T-helper 9 cell (primary cell): ENCODE data around the gene APOD.
"Not testable (repeated sequence)": the region's sequence is repeated elsewhere in the genome, so short reads cannot be mapped to it uniquely, and the experiment has no call there.

Experiments used
- DNase-seq: peaks from one replicate; pipeline ENCODE4 v3.0.0-alpha.2; 2020

APOD gene

DNA sequence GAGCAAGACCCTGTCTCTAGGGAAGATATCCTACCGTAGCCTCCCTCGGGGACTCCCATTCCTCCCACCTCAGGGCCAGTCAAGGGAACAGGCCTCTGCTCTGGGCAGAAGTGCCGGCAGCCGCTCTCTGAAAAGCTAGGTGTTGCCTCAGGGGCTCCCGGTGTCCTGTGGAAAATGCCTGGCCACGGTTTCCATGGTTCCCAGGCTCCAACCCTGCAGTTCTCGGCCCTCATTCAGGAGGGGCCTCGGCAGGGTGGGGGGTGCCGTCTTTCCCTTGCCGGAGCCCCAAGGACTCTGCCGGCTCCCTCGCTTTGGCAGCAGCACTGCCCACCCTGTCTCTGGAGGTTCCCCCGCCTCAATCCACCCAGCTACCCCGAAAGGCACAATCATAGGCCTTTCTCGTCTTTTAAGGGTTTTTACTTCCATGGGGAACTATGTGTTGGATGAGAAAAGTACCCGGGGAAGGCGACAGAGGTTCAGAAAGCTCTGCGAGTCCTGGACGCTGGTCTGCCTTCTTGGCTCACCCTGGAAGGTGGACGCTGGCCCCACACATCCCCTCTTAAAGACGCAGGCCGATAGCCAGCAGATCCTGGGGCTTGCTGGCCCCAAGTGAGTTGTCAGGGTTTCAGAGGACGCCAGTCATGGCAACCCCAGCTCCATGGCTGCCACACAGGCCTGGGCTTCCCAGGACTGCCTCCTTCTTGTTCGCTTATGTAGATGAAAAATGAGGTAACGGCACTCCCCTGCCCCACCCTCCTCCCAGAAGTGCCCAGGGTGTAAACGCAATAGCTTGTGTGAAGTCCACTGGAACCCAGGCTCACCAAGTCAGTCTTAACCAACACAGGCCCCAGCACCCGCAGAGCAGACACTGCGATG is 34.3 kb upstream of the APOD start:
- DNase-seq, result not testable (repeated sequence)

DNA sequence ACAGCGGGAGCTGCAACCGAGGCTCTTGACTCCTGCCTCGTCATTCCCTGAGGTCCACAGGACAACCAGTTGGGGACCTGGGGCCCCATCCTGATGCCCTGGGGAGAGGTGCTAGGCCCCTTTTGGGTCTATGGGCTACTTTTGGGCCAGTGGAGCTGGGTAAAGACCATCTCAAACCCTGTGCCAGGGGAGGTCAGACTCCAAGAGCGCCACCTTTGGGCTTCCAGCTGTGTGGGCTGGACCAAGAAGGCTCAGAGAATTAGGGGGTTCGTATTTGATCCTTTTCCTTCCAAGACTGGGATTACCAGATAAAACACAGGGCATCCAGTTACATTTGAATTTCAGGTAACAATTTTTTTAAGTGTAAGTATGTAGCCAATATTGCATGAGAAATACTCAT is 33.4 kb upstream of the APOD start:
- DNase-seq, result not testable (repeated sequence)

DNA sequence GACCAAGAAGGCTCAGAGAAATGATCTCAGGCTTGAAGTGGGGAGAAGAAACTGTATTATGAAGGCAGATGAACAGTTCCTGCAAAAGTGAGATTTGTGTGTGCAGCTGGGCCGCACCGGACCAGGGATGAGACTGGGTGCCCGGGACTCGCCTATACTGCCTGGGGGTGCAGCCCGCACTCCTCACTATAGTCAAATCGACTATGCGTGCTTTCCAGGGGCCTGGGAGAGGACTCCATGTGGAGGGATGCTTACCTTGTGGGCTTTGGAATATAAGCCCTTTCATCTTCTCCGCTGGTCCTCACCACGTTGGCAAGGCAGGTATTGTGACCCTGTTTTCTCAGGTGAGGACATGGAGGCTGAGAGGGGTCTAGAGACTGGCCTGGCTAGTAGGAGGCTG is 32.9 kb upstream of the APOD start:
- no peak for DNase-seq

DNA sequence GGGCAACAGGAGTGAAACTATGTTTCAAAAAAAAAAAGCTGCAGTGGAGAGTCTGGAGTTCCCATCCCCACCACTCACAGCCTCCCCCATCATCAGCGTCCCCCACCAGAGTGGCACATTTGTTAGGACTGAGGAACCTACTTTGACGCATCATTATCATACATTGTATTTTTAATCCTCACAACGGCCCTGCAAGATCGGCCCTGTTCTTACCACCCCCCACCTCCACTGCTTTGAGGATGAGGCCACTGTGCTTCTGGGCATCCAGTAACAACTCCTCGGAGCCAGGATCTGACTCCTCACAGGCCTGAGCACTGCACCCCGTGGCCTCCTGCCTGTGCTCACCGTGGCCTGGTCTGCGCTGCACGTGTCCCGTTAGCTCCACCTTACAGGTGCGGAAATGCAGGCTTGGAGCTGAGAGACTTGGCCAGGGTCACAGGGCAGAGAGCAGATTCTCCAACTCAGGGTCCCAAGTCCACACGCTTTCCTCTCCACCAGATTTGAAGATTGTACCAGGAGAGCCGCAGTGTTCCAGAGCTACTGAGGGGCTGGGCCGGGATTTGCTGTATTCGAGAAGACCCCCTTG is 32.3 kb upstream of the APOD start:
- DNase-seq, result not testable (repeated sequence)

DNA sequence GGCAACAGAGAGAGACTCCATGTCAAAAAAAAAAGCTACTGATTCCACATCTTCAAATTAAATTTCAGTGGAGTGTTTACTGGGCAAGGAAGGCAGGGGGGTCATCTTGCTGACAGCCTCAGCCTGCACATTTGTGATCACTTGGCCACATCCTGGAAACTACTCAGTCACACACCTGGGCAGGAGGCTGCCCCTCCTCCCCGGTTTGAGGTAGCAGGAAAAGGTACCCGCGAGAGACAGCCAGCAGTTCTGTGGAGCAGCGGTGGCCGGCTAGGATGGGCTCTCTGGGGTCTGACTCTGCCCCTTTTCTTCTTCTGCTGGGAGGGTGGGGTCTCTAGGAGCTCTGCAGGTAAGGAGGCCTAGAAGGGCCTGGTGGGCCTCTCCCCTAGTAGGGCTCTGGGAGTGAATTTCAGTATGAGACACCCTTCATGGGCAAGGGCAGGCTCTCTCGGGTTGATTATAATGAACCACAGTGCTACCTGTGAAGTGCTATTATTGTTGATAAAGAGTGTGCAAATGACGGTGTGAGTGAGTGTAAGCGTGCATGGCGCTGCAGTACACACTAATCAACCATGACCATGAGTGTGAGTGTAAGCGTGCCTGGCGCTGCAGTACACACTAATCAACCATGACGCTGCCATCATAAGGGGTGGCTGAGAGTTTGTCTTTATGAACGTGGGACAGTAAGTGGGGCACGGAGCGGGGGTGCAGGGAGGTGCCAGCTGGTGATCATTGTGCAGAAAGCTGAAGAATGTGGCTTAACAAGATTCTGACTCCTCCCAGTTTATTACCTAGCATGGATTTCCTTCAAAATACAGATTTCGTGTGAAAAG is 31.1 kb upstream of the APOD start:
- DNase-seq, result not testable (repeated sequence)

DNA sequence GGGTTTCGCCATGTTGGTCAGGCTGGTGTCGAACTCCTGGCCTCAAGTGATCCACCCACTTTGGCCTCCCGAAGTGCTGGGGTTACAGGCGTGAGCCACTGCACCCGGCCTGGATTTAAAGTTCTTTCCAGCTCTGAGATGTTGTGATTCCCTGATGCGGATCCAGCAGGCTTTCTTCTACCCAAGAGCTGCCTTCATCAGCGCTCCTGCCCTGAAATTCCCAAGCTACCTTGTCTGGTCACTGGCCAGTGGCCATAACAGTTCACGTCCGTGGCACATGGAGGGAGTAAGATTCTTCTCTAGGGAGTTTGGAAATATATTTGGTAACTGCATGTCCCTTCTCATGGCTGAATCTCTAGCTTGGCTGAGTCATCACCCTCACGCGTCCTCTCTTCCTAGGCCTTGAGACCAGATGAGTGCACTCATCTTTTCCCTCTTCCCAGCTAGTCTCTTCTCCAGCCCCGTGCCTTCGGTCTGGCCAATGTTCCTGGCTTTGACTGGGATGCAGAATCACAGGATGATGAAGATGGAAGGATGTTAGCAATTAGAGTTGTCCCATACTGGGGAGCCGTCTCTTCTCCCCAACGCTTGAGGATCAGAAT is 29.8 kb upstream of the APOD start:
- no peak for DNase-seq

DNA sequence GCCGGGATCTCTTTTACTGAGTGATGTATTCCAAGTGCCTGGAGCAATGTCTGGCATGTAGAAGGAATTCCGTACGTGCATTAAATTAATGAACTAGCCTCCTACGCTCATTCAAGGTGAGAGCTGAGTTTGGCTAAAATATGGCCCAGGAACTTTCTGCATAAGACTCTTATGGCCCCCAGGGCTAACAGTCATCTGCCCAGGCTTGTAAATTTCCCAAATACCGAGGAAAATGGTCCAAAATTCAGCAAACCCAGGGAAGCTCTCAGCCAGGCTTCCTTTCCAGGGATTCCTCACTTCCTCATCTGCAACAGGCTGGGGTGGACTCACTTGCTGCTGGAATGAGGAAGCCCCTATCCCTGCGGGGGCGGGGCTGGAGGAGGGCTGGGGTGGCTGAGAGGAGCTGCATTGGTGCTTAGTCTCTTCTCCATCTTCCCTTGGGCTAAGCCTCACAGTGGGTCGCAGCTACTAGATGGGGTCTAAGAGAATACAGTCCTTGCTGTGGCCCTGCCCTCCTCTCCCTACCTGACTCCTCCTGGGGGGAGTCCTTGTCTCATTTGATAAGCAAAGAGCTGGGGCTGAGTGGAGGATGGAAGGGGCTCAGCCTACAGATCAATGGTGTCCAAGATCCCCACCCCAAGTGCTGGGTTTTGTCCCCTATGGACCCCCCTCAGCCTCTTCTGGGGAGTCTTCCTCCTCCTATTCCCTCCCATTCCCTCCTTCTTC is 28.5 kb upstream of the APOD start:
- no peak for DNase-seq

DNA sequence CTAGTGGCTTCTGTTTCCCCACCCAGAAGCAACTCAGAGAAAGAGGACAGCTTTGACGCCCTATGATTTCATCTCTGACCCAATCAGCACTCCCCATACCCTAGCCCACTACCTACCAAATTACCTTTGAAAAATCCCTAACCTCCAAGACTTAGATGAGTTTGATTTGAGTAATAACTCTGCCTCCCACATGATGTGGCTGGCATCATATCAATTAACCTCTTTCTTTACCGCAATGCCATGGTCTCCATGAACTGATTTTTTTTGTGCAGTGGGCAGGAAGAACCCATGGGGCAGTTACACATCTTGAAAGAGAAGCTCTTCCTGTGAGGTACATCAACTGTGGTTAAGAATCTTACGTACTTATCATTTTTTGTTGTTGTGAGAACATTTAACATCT is 25.5 kb upstream of the APOD start:
- no peak for DNase-seq

DNA sequence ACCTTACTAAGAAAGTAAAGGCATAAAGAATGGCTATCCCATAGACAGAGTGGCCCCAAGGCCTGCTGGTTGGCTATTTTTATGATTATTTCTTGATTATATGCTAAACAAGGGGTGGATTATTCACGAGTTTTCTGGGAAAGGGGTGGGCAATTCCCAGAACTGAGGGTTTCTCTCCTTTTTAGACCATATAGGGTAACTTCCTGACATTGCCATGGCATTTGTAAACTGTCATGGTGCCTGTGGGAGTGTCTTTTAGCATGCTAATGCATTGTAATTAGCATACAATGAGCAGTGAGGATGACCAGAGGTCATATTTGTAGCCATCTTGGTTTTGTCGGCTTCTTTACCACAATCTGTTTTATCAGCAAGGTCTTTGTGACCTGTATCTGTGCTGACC is 18.0 kb upstream of the APOD start:
- not testable (repeated sequence) for DNase-seq

DNA sequence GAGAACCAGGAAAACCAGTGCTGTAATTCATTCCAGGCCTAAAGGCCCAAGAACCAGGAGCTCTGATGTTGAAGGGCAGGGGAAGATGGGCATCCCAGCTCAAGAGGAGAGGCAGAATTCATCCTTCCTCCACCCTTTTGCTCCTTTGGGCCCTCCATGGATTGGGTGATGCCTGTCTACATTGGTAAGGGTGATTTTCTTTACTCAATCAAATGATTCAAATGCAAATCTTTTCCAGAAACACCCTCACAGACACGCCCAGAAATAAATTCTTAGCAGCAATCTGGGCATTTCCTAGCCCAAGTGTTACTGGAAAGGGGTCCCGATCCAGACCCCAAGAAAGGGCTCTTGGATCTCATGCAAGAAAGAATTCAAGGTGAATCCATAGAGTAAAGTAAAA is 17.6 kb upstream of the APOD start:
- DNase-seq, result no peak

DNA sequence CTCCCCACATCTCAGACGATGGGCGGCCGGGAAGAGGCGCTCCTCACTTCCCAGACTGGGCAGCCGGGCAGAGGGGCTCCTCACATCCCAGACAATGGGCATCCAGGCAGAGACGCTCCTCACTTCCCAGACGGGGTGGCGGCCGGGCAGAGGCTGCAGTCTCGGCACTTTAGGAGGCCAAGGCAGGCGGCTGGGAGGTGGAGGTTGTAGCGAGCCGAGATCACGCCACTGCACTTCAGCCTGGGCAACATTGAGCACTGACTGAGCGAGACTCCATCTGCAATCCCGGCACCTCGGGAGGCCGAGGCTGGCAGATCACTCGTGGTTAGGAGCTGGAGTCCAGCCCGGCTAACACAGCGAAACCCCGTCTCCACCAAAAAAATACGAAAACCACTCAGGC is 16.2 kb upstream of the APOD start:
- DNase-seq, result not testable (repeated sequence)

DNA sequence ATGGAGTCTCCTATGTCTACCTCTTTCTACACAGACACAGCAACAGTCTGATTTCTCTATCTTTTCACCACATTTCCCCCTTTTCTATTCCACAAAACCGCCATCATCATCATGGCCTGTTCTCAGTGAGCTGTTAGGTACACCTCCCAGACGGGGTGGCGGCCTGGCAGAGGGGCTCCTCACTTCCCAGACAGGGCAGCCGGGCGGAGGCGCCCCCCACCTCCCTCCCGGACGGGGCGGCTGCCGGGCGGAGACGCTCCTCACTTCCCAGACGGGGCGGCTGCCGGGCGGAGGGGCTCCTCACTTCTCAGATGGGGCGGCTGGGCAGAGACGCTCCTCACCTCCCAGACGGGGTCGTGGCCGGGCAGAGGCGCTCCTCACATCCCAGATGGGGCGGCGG is 15.8 kb upstream of the APOD start:
- not testable (repeated sequence) for DNase-seq

DNA sequence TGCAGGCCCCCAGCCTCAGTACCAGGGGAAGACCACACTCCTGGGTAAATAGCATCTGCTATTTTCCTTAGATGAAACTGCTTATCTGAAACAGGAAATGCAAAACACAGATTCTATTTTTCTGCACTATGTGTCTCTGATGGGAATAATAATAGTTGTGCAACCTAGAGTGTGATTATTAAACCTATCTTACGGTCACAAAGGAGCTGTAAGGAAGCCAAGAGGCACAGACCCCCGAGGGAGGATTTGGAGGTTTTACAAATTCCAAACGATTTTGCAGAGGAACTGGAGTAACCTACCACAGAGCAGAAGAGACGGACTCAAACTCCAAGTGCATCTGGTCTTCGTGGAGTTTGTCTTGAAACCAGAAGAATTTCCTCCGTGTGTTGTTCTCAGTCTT is 14.1 kb upstream of the APOD start:
- no peak for DNase-seq

DNA sequence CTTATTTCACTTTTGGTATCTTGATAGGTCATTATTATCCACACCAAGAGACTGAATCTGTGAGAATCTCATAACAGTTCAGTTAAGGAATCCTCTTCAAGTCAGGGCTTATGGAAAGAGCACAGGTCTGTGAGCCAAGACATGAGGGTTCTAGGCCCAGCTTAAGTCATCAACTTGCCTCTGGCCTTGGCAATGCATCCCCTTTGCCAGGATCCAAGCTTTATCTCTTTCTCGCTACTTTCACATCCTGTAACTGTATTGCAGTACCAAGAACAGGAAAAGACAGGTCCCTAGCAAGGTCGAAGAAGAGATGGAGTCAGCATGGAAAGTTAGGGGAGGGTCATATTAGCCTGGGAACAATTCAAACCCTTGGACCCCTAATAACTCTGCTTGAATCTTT is 13.5 kb upstream of the APOD start:
- no peak for DNase-seq

DNA sequence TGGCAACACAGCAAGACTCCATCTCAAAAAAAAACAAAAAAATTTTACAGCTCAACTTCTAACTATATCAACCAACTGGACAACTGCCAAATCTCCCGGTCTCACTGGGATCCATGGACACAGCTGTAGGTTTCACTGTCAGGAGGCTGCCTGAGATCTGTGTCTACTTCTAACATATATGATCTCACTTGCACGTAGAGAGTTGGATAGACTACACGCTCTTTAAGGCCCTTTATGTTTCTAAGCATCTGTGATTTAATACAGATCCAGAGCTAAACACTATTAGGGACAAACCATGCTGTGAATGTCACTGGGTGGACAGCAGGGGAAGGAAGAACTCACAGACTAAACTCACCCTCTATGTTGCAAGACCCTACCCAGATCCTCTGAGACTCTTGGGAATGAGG is 13.0 kb upstream of the APOD start:
- DNase-seq, result no peak

DNA sequence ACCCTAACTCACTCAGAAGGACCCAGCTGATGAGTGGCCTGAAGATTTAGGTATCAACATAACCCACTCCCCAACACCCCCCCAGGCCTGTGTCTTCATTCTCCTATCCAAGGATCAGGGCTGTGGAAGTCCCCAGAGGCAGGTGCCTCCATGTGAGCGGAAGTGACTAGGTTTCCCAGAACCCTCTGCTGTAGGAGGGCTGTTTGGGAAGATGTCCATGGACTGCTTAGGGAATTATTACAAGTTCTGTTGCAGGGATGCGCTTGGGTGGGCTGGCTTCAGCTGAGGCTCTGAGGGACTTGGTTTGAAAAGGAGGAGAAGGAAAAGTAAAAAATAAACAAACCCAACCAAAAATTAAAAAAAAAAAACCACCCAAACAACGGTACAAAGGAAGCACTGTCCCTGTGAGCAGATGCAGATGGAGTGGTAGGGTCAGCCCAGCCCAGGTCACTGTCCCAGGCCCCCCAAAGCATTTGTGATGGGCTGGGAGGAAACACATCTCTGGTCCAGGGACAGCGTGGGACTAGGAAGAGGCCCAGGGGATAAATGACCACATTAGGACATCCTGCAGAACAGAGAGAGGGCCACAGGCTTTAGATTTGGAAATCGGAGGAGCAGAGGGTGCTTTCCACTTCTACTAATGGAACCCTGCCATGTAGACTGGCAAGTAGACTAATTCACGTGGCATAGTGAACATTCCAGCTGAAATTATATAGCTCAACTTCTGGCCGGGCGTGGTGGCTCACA is 12.2 kb upstream of the APOD start:
- no peak for DNase-seq

DNA sequence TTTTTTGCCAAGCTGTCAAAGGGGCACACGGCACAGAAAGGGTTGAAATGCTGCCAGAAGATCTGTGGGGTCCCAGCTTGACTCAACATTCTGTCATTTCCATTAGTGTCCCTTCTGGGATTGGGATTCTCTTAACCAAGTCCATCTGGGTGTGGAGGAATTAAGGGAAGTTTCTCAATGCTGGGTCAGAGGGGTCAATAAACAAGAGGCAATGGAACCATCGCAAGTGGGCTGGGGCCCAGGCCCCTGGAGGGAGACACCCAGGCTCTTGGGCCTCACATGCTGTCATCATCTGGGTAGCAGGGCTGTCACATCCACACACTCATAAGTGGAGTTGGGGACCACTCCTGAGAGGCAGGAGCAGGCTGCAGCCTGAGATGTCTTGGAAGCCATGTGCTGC is 8.1 kb upstream of the APOD start:
- no peak for DNase-seq

DNA sequence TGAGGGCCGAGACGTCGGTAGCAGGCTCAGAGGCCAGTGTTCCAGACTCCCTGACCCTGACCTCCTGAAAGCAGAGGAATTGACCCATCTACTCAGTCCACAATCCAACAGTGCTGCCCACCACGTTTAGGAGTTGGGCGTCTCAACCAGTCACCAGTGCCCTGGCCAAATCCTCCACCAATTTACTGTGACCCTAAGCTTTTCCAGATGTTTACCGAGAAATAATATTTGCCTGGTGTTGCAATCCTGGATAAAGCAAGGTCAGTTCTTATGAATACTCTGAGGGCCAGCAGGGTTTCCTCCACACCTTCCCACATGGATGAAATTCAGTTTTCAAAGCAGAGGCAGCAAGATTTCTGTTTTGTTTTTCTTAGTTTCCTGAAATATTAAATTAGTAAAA is 7.5 kb upstream of the APOD start:
- no peak for DNase-seq

DNA sequence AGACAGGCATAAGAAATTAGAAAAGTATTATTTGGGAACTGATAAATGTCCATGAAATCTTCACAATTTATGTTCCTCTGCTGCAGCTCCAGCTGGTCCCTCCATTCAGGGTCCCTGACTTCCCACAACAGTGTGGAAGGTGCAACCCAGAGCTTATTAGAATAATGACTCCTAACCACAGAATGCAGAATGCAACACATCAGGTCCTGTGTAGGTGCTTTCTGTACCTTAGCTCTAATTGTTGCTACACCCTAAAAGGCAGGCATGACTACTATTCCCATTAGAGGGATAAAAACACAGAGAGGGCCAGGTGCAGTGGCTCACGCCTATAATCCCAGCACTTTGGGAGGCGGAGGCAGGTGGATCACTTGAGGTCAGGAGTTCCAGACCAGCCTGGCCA is 6.6 kb upstream of the APOD start:
- not testable (repeated sequence) for DNase-seq

DNA sequence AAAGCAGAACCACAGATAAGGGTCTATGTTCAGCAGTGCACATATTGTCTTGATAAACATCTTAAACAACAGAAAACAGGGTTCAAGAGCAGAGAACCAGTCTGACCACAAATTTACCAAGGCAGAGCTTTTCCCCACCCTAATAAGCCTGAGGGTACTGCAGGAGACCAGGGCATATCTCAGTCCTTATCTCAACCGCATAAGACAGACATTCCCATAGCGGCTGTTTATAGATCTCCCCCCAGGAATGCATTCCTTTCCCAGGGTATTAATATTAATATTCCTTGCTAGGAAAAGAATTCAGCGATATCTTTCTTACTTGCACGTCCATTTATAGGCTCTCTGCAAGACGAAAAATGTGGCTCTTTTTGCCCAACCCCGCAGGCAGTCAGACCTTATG is 6.1 kb upstream of the APOD start:
- DNase-seq, result not testable (repeated sequence)

DNA sequence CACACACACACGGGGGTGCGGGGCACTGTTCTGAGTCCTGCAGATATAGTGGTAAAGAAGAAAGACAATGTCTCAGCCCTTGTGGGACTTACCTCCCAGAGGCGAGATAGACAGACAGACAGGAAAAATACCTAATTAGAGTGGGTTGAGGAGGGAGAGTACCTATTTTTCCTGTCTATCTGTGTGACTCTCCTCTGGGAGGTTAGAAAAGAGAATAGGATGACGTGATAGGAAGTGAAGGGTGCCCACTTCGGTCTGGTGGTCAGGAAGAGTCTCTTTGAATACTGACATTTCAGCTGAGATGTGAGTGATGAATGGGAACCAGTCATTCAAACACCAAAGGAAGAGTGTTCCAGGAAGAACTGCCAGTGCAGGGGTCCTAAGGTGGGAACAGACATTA is 4.1 kb upstream of the APOD start:
- DNase-seq, result no peak

DNA sequence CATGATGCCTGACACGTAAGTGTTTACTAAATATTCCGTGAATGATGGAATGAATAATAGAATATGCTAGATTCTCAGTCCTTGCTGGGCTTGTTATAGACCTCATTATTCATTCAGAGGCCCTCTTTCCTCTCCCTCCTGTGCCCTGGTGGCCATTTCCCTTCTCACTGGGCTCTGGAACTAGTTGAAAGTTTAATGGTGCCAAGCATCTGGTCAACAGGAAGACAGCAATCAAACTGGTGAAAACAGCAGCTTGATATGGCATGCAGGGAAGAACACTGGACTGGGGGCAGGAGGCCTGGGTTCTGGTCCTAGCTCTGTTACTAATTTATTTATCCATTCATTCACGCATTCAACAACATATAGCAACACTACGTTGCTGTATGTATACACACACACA is 3.7 kb upstream of the APOD start:
- no peak for DNase-seq
